ENCODE data around the gene INAFM2. TPM values are rescaled to one million over a fixed set of nuclear protein-coding genes. Genes with fewer than 3 reads are reported as not detected.

INAFM2 gene
- polyA plus RNA-seq, 2 of the 4 experiments (the other 2 are of a cell fraction), result 2.8 to 3.8 TPM

DNA sequence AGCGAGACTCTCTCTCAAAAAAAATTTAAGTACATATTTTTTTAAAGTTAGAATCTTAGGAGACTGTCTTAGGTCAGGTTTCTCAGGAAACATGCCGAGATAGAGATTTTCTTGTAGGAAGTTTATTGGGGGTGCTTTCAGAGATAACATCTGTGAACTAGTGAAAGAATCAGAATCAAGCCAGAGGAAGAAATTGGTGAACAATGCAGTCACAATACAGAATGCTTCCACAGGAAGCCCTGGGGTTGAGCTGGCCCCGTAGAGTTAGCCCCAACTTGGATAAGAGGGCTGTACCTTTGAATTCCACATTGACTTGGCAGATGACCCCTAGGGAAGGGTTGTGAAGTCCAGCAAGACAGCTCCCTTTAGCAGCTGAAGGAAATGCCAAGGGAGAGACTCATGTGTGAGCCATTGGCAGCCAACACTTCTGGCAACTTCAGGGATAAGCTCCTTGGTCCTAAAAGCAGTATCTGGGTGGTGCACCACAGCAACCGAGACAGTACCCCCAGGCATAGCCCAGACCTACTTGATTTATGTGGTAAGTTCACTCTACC lies 8.7 kb upstream of the INAFM2 start:
- Histone ChIP-seq H3K4me2 (no peak overlapping the region), H3K9me3 (no peaks in the 10 kb centered on the region), H3K4me3 (no peak overlapping the region), H3K4me1 (peaks cover 6% of the 10 kb centered on the region; the same call in 1 of the 3 replicates), H3K27ac (no peak overlapping the region)
- no peak for DNase-seq (ENCODE audit: low read depth in 1 of 2, low spot score in 1 of 2)
- ATAC-seq, result no peak
- TF ChIP-seq HOXA7 (CRISPR knock-in tag; IDR thresholded peaks at IDR 0.05) (no peak), PBX3 (IDR thresholded peaks at IDR 0.05) (no peak), RCOR1 (IDR thresholded peaks at IDR 0.05; ENCODE audit: low read depth, low read length) (no peak), ZSCAN20 (CRISPR knock-in tag; IDR thresholded peaks at IDR 0.05) (no peak), FOXS1 (CRISPR knock-in tag; IDR thresholded peaks at IDR 0.05) (no peak), EHF (CRISPR knock-in tag; IDR thresholded peaks at IDR 0.05) (no peak), CEBPB (IDR thresholded peaks at IDR 0.05) (no peak), HDAC2 (IDR thresholded peaks at IDR 0.05) (no peak), FOSL2 (IDR thresholded peaks at IDR 0.05) (no peak), FOSL2 (CRISPR knock-in tag; IDR thresholded peaks at IDR 0.05) (no peak), NPAS2 (CRISPR knock-in tag; IDR thresholded peaks at IDR 0.05; ENCODE audit: borderline replicate concordance) (no peak), MAFK (IDR thresholded peaks at IDR 0.05; ENCODE audit: partially characterized antibody) (no peak), E2F6 (IDR thresholded peaks at IDR 0.05; ENCODE audit: borderline replicate concordance, low read depth) (no peak), BHLHE40 (IDR thresholded peaks at IDR 0.05; ENCODE audit: low read depth, low read length) (no peak), POLR2AphosphoS2 (conservative IDR thresholded peaks at IDR 0.05; ENCODE audit: low read length) (no peak), KDM1A (IDR thresholded peaks at IDR 0.05; ENCODE audit: low read depth) (no peak), TFCP2L1 (CRISPR knock-in tag; IDR thresholded peaks at IDR 0.05) (no peak)
- 60% methylated on average over 4 of the region's 4 CpGs for WGBS (ENCODE audit: missing lambda C conversion rate)
- no peak for FAIRE-seq
- ChIA-PET POLR2A (no interaction called here), CTCF (interaction anchor here (0.8 to 18.2 kb wide), 5 partner anchors 7 to 39 kb away, joined by 3 to 203 read pairs (median 3); partner anchors contain the start of gene INAFM2)

DNA sequence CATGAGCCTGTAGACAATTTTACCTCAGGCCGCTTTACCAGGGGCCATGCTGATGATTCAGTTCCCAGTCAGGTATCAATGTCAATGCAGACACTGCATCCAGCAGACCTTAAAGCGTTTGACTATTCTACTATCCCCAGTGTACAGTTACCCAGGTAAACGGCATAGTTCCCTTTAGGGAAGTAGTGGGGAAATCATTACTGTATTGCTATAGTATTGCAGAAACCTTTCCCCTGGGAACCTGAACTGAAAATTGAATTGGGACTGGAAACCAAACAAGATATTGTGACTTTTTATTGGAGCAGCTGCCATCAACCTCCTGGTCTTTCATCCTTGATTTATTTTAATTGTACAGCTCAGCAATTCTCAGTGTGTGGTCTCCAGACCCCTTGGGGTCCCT lies 6.6 kb upstream of the INAFM2 start:
- H3K4me3 ChIP-seq, result no peak overlapping the region
- no peaks in the 10 kb centered on the region for H3K9me3 ChIP-seq
- ATAC-seq, result no peak
- peaks cover 6% of the 10 kb centered on the region; the same call in 1 of the 3 replicates for H3K4me1 ChIP-seq
- CTCF ChIA-PET, result interaction anchor here (1.4 to 18.2 kb wide), 4 partner anchors 9 to 48 kb away, joined by 4 to 203 read pairs (median 72); partner anchors contain the start of genes CCDC9B and PLCB2
- WGBS (ENCODE audit: missing lambda C conversion rate), result 40% methylated on average over 3 of the region's 3 CpGs
- FAIRE-seq, result no peak
- no peak overlapping the region for H3K27ac ChIP-seq
- POLR2A ChIA-PET, result no interaction called here
- no peak for TF ChIP-seq ZSCAN20 (CRISPR knock-in tag; IDR thresholded peaks at IDR 0.05)
- TF ChIP-seq USF2 (IDR thresholded peaks at IDR 0.05), result no peak
- TF ChIP-seq KDM5A (IDR thresholded peaks at IDR 0.05), result no peak
- TF ChIP-seq HEYL (CRISPR knock-in tag; IDR thresholded peaks at IDR 0.05), result no peak
- no peak for TF ChIP-seq NFE2L2 (conservative IDR thresholded peaks at IDR 0.05; ENCODE audit: low read length)
- no peak overlapping the region for H3K4me2 ChIP-seq
- no peak for DNase-seq (ENCODE audit: low read depth in 1 of 2, low spot score in 1 of 2)

DNA sequence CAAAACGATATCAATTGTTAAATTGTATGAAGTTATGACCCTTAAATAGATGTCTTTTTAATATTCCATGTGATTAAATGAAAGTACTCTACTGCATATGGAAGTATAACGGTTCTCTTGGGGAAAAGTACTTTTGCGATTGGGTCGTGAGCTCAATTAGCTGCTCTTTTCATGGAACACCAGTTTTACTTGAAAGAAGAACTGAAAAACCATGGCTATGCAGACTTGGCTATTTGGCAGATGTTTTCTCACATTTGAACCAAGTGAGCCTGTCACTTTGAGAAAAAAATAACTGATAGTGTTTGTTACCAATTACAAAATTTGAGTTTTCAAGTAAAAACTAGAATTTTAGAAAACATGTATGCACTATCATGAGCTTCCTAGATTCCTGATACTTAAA lies 5.9 kb upstream of the INAFM2 start:
- 49% methylated on average over 4 of the region's 4 CpGs for WGBS (ENCODE audit: missing lambda C conversion rate)
- no peak overlapping the region for H3K4me2 ChIP-seq
- no peak overlapping the region for H3K4me3 ChIP-seq
- TF ChIP-seq HOXA7 (CRISPR knock-in tag; IDR thresholded peaks at IDR 0.05), result no peak
- TF ChIP-seq CBX8 (IDR thresholded peaks at IDR 0.05), result peak; percentile 37; the same call in 1 of the 2 replicates
- TF ChIP-seq TFCP2L1 (CRISPR knock-in tag; IDR thresholded peaks at IDR 0.05), result no peak
- FAIRE-seq (no peak), ATAC-seq (no peak), DNase-seq (ENCODE audit: low read depth in 1 of 2, low spot score in 1 of 2) (no peak)
- no peaks in the 10 kb centered on the region for H3K9me3 ChIP-seq
- ChIA-PET CTCF (interaction anchor here (0.8 to 18.2 kb wide), 5 partner anchors 20 to 61 kb away, joined by 3 to 203 read pairs (median 4); partner anchors contain the start of gene CCDC9B), POLR2A (no interaction called here)
- H3K27ac ChIP-seq, result no peak overlapping the region
- H3K4me1 ChIP-seq, result peaks cover 6% of the 10 kb centered on the region; the same call in 1 of the 3 replicates
